ENCODE results near the gene CHRM2. TPM values are rescaled to one million over a fixed set of nuclear protein-coding genes. Genes with fewer than 3 reads are reported as not detected.

The CHRM2 gene
- total RNA-seq, 1 experiment from 2014 or later: not detected

GRCh38 chr7:136919820-136920219, 51.4 kb downstream of the CHRM2 start:
- TF ChIP-seq ZNF274 (IDR thresholded peaks at IDR 0.05; ENCODE audit: low read depth, low read length) (no peak), REST (IDR thresholded peaks at IDR 0.05; ENCODE audit: low read depth) (no peak), FOSL1 (IDR thresholded peaks at IDR 0.05; ENCODE audit: low read depth) (no peak), SRF (IDR thresholded peaks at IDR 0.05; ENCODE audit: low read depth) (no peak), JUND (IDR thresholded peaks at IDR 0.05) (no peak), YY1 (IDR thresholded peaks at IDR 0.05; ENCODE audit: extremely low read depth, insufficient replicate concordance, low read depth, low read length) (no peak), EZH2 (IDR thresholded peaks at IDR 0.05) (no peak), ZBTB33 (IDR thresholded peaks at IDR 0.05; ENCODE audit: extremely low read depth, insufficient replicate concordance, low read length) (no peak), ELF1 (IDR thresholded peaks at IDR 0.05; ENCODE audit: borderline replicate concordance, low read depth) (no peak), ATF3 (IDR thresholded peaks at IDR 0.05) (no peak), SP1 (IDR thresholded peaks at IDR 0.05; ENCODE audit: low read depth) (no peak)
- RAD21 ChIA-PET (ENCODE audit: low non-redundant PET in 1 of 2, low total read pairs in 2 of 2, uncharacterized antibody in 2 of 2, unreplicated experiment in 2 of 2): no interaction called here
- no peak for DNase-seq (ENCODE audit: low read depth, low spot score)
- Histone ChIP-seq H3K4me1 (ENCODE audit: control insufficient read depth in 1 of 2, insufficient read depth in 2 of 2, low read length in 2 of 2) (no peaks in the 10 kb centered on the region), H3K4me3 (replicated peaks in 1 of 2; ENCODE audit: low read depth in 1 of 2, low read length in 2 of 2) (no peak overlapping the region), H3K9me2 (ENCODE audit: insufficient read depth) (no peaks in the 10 kb centered on the region), H3K4me2 (ENCODE audit: low read length) (no peak overlapping the region), H3K36me3 (ENCODE audit: control insufficient read depth in 1 of 2, insufficient read depth in 2 of 2, low read length in 2 of 2) (no peaks in the 10 kb centered on the region), H3K27me3 (ENCODE audit: insufficient read depth, low read length) (no peaks in the 10 kb centered on the region), H3K9ac (ENCODE audit: low read length) (no peak overlapping the region), H3K79me2 (ENCODE audit: insufficient read depth, low read length) (no peaks in the 10 kb centered on the region), H3K9me3 (ENCODE audit: control insufficient read depth in 1 of 2, insufficient read depth in 1 of 2, low read depth in 1 of 2, low read length in 2 of 2) (peaks cover 9 to 15% of the 10 kb centered on the region in 2 experiments; a peak in 3 of 4 replicates), H4K20me1 (ENCODE audit: insufficient read depth) (no peaks in the 10 kb centered on the region), H3K27ac (ENCODE audit: low read depth, low read length) (no peak overlapping the region), H2AFZ (ENCODE audit: low read depth, low read length, poor library complexity, severe bottlenecking) (no peak overlapping the region)
- ATAC-seq: no peak
- intact Hi-C loops (cut with micrococcal nuclease): no loop called here
- POLR2A ChIA-PET: no interaction called here
- CTCF ChIA-PET: no interaction called here
- BruUV-seq (replicated peaks): no TSS peak
